ENCODE results near the gene TMEM209.
"Not testable (repeated sequence)": the region's sequence is repeated elsewhere in the genome, so short reads cannot be mapped to it uniquely, and the experiment has no call there.

The TMEM209 gene

GRCh38 chr7:130162196-130162595 lies 43.0 kb downstream of the TMEM209 start:
- DNase-seq (ENCODE audit: low read depth) = no peak

- no peak for DNase-seq (ENCODE audit: low read depth)
Measured at GRCh38 chr7:130160455-130160854, 44.8 kb downstream of the TMEM209 start.

- no peak for DNase-seq (ENCODE audit: low read depth)
Measured at GRCh38 chr7:130160023-130160422, 45.2 kb downstream of the TMEM209 start.

GRCh38 chr7:130157700-130158099 lies 47.5 kb downstream of the TMEM209 start:
- no peak for DNase-seq (ENCODE audit: low read depth)

GRCh38 chr7:130156140-130156539 lies 49.1 kb downstream of the TMEM209 start:
- no peak for DNase-seq (ENCODE audit: low read depth)

- DNase-seq (ENCODE audit: low read depth) = no peak
Measured at GRCh38 chr7:130154501-130155317, 50.5 kb downstream of the TMEM209 start.

- DNase-seq (ENCODE audit: low read depth) = no peak
Measured at GRCh38 chr7:130154131-130154500, 51.1 kb downstream of the TMEM209 start.

- no peak for DNase-seq (ENCODE audit: low read depth)
Measured at GRCh38 chr7:130153211-130153908, 51.8 kb downstream of the TMEM209 start.

GRCh38 chr7:130152493-130153210 lies 52.6 kb downstream of the TMEM209 start:
- DNase-seq (ENCODE audit: low read depth) = no peak

GRCh38 chr7:130151591-130152492 lies 53.4 kb downstream of the TMEM209 start:
- DNase-seq (ENCODE audit: low read depth) = no peak

GRCh38 chr7:130150587-130150986 lies 54.6 kb downstream of the TMEM209 start:
- no peak for DNase-seq (ENCODE audit: low read depth)

- DNase-seq (ENCODE audit: low read depth) = no peak
Measured at GRCh38 chr7:130149281-130150139, 55.7 kb downstream of the TMEM209 start.

GRCh38 chr7:130148561-130148960 lies 56.6 kb downstream of the TMEM209 start:
- DNase-seq (ENCODE audit: low read depth) = no peak

- DNase-seq (ENCODE audit: low read depth) = no peak
Measured at GRCh38 chr7:130147710-130148325, 57.4 kb downstream of the TMEM209 start.

GRCh38 chr7:130146693-130147405 lies 58.4 kb downstream of the TMEM209 start:
- no peak for DNase-seq (ENCODE audit: low read depth)

GRCh38 chr7:130146142-130146541 lies 59.1 kb downstream of the TMEM209 start:
- DNase-seq (ENCODE audit: low read depth) = not testable (repeated sequence)

- no peak for DNase-seq (ENCODE audit: low read depth)
Measured at GRCh38 chr7:130145424-130146100, 59.6 kb downstream of the TMEM209 start.

- no peak for DNase-seq (ENCODE audit: low read depth)
Measured at GRCh38 chr7:130144312-130145171, 60.7 kb downstream of the TMEM209 start.
